ENCODE data around the gene NKAPL. TPM values are rescaled to one million over a fixed set of nuclear protein-coding genes. Genes with fewer than 3 reads are reported as not detected.

The NKAPL gene
- total and polyA plus RNA-seq, 2 experiments from 2014 or later: 0.97 to 3.2 TPM

GRCh38 chr6:28239636-28240035 is 19.5 kb upstream of the NKAPL start:
- WGBS, 2 experiments (ENCODE audit: low coverage in 1 of 2, low lambda C conversion rate in 2 of 2, missing lambda C conversion rate in 2 of 2): 43 to 44% methylated on average over 1 of the region's 1 CpG
- H3K4me3 ChIP-seq: no peak overlapping the region

GRCh38 chr6:28240471-28240870 is 18.6 kb upstream of the NKAPL start:
- in situ Hi-C loops (cut with MboI): no loop called here
- no peak for DNase-seq
- no peak for TF ChIP-seq EZH2phosphoT487 (IDR thresholded peaks at IDR 0.05; ENCODE audit: insufficient read depth, low read depth)
- TF ChIP-seq EZH2 (IDR thresholded peaks at IDR 0.05; ENCODE audit: insufficient read depth, poor library complexity, severe bottlenecking): no peak
- H3K9me3 ChIP-seq (ENCODE audit: low read depth): no peaks in the 10 kb centered on the region
- no peaks in the 10 kb centered on the region for H3K9me2 ChIP-seq (ENCODE audit: insufficient read depth)
- peaks cover 6% of the 10 kb centered on the region; the same call in 1 of the 2 replicates for H3K36me3 ChIP-seq (ENCODE audit: low read depth)
- H3K27ac ChIP-seq: no peak overlapping the region
- H3K4me1 ChIP-seq (ENCODE audit: insufficient read depth): no peaks in the 10 kb centered on the region
- no peak overlapping the region for H3K4me2 ChIP-seq (ENCODE audit: unreplicated experiment)
- no peak overlapping the region for H3K9ac ChIP-seq
- no peak overlapping the region for H3K4me3 ChIP-seq
- H2AFZ ChIP-seq: no peak overlapping the region
- no peaks in the 10 kb centered on the region for H4K20me1 ChIP-seq (ENCODE audit: insufficient read depth)
- no peaks in the 10 kb centered on the region; the same call in 1 of the 2 replicates for H3F3A ChIP-seq (ENCODE audit: insufficient read depth)
- H3K79me2 ChIP-seq (ENCODE audit: insufficient read depth): no peaks in the 10 kb centered on the region
- H3K27me3 ChIP-seq (replicated peaks; ENCODE audit: insufficient read depth): no peaks in the 10 kb centered on the region
- WGBS, 2 experiments (ENCODE audit: low coverage in 1 of 2, low lambda C conversion rate in 2 of 2, missing lambda C conversion rate in 2 of 2): 90 to 95% methylated on average over 1 of the region's 1 CpG

More at GRCh38 chr6:28239636-28240035, 19.5 kb upstream of the NKAPL start:
- H2AFZ ChIP-seq: no peak overlapping the region
- H3K27ac ChIP-seq: no peak overlapping the region
- no peak overlapping the region for H3K4me2 ChIP-seq (ENCODE audit: unreplicated experiment)
- H4K20me1 ChIP-seq (ENCODE audit: insufficient read depth): no peaks in the 10 kb centered on the region
- H3K4me1 ChIP-seq (ENCODE audit: insufficient read depth): no peaks in the 10 kb centered on the region
- in situ Hi-C loops (cut with MboI): no loop called here
- H3K79me2 ChIP-seq (ENCODE audit: insufficient read depth): no peaks in the 10 kb centered on the region
- H3K9me2 ChIP-seq (ENCODE audit: insufficient read depth): no peaks in the 10 kb centered on the region
- no peaks in the 10 kb centered on the region for H3K9me3 ChIP-seq (ENCODE audit: low read depth)
- H3K36me3 ChIP-seq (ENCODE audit: low read depth): no peaks in the 10 kb centered on the region; the same call in 1 of the 2 replicates
- TF ChIP-seq EZH2 (IDR thresholded peaks at IDR 0.05; ENCODE audit: insufficient read depth, poor library complexity, severe bottlenecking) (no peak), EZH2phosphoT487 (IDR thresholded peaks at IDR 0.05; ENCODE audit: insufficient read depth, low read depth) (no peak)
- no peaks in the 10 kb centered on the region; the same call in 1 of the 2 replicates for H3F3A ChIP-seq (ENCODE audit: insufficient read depth)
- no peaks in the 10 kb centered on the region for H3K27me3 ChIP-seq (replicated peaks; ENCODE audit: insufficient read depth)
- no peak for DNase-seq
- H3K9ac ChIP-seq: no peak overlapping the region

GRCh38 chr6:28243946-28244345 is 15.2 kb upstream of the NKAPL start:
- Histone ChIP-seq H3K4me1 (ENCODE audit: insufficient read depth) (no peaks in the 10 kb centered on the region), H2AFZ (no peak overlapping the region), H3K4me2 (ENCODE audit: unreplicated experiment) (no peak overlapping the region), H4K20me1 (ENCODE audit: insufficient read depth) (no peaks in the 10 kb centered on the region), H3K9ac (no peak overlapping the region), H3K79me2 (ENCODE audit: insufficient read depth) (no peaks in the 10 kb centered on the region), H3F3A (ENCODE audit: insufficient read depth) (no peaks in the 10 kb centered on the region; the same call in 1 of the 2 replicates), H3K9me3 (ENCODE audit: low read depth) (no peaks in the 10 kb centered on the region), H3K4me3 (no peak overlapping the region), H3K36me3 (ENCODE audit: low read depth) (peaks cover 9% of the 10 kb centered on the region; the same call in 1 of the 2 replicates), H3K9me2 (ENCODE audit: insufficient read depth) (no peaks in the 10 kb centered on the region), H3K27me3 (replicated peaks; ENCODE audit: insufficient read depth) (no peaks in the 10 kb centered on the region), H3K27ac (no peak overlapping the region)
- in situ Hi-C loops (cut with MboI): no loop called here
- TF ChIP-seq EZH2phosphoT487 (IDR thresholded peaks at IDR 0.05; ENCODE audit: insufficient read depth, low read depth) (no peak), EZH2 (IDR thresholded peaks at IDR 0.05; ENCODE audit: insufficient read depth, poor library complexity, severe bottlenecking) (no peak)
- 99 to 100% methylated on average over 3 of the region's 3 CpGs for WGBS, 2 experiments (ENCODE audit: low coverage in 1 of 2, low lambda C conversion rate in 2 of 2, missing lambda C conversion rate in 2 of 2)
- DNase-seq: no peak

- TF ChIP-seq EZH2phosphoT487 (IDR thresholded peaks at IDR 0.05; ENCODE audit: insufficient read depth, low read depth) (no peak), EZH2 (IDR thresholded peaks at IDR 0.05; ENCODE audit: insufficient read depth, poor library complexity, severe bottlenecking) (no peak)
- 93 to 95% methylated on average over 6 of the region's 6 CpGs for WGBS, 2 experiments (ENCODE audit: low coverage in 1 of 2, low lambda C conversion rate in 2 of 2, missing lambda C conversion rate in 2 of 2)
- no peak overlapping the region for H3K4me2 ChIP-seq (ENCODE audit: unreplicated experiment)
Observed at GRCh38 chr6:28245206-28245941, 13.7 kb upstream of the NKAPL start.

More at GRCh38 chr6:28245206-28245941, 13.7 kb upstream of the NKAPL start:
- H3K4me1 ChIP-seq (ENCODE audit: insufficient read depth): peaks cover 2% of the 10 kb centered on the region; the same call in 1 of the 2 replicates
- H3K36me3 ChIP-seq (ENCODE audit: low read depth): peaks cover 9% of the 10 kb centered on the region; the same call in 1 of the 2 replicates
- H3K9ac ChIP-seq: no peak overlapping the region
- no peak overlapping the region for H2AFZ ChIP-seq
- no peak overlapping the region for H3K4me3 ChIP-seq
- no peaks in the 10 kb centered on the region for H3K9me3 ChIP-seq (ENCODE audit: low read depth)
- H4K20me1 ChIP-seq (ENCODE audit: insufficient read depth): no peaks in the 10 kb centered on the region
- DNase-seq: no peak
- H3K9me2 ChIP-seq (ENCODE audit: insufficient read depth): no peaks in the 10 kb centered on the region
- H3K27me3 ChIP-seq (replicated peaks; ENCODE audit: insufficient read depth): no peaks in the 10 kb centered on the region
- in situ Hi-C loops (cut with MboI): no loop called here
- H3K27ac ChIP-seq: no peak overlapping the region
- H3K79me2 ChIP-seq (ENCODE audit: insufficient read depth): peaks cover 11% of the 10 kb centered on the region
- H3F3A ChIP-seq (ENCODE audit: insufficient read depth): no peaks in the 10 kb centered on the region; the same call in 1 of the 2 replicates
